ENCODE measurements around the gene TRIM42.

TRIM42 gene

DNA sequence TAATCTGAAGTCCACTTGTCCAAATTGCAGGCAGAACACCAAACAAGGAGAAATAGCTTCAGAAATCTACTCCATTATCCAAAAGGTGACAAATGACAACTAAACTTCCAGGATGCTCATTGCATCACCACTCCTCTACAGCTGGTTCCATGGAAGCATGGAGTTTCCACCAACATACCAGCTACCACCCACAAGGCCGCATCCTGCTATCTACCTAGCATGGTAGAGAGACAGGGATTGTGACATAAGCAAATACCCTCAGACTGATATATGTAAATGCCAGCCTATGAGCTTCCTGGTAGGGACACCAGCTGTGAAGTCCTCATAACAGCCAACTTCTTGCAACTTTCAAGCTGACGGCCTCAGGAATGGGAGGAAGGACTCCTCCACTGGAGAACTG lies at the start of gene TRIM42:
Gene TRIM42, plus strand, starts transcription at position 301 of the 400 bp plus-strand sequence. CDS start 166 bp downstream, outside the sequence.
- DNase-seq: no peak

DNA sequence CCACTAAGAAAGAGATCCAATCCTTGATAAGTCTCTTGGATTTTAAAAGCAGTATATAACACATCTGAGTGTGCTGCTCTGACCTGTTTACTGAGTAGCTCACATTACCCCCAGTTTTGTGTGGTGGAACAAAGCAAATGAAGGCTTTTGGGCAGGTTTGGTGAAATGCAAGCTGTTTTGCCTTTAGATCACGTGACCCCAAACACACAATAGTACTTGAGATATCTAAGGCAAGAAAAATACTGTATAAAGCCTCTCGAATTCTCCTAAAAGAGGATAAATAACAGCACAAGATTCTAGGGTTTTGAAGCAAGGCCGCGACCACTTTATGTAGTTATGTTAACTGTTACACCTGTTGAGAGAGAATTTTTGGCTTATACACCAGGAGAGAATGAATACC lies 49.3 kb upstream of the TRIM42 start:
- no peak for DNase-seq

DNA sequence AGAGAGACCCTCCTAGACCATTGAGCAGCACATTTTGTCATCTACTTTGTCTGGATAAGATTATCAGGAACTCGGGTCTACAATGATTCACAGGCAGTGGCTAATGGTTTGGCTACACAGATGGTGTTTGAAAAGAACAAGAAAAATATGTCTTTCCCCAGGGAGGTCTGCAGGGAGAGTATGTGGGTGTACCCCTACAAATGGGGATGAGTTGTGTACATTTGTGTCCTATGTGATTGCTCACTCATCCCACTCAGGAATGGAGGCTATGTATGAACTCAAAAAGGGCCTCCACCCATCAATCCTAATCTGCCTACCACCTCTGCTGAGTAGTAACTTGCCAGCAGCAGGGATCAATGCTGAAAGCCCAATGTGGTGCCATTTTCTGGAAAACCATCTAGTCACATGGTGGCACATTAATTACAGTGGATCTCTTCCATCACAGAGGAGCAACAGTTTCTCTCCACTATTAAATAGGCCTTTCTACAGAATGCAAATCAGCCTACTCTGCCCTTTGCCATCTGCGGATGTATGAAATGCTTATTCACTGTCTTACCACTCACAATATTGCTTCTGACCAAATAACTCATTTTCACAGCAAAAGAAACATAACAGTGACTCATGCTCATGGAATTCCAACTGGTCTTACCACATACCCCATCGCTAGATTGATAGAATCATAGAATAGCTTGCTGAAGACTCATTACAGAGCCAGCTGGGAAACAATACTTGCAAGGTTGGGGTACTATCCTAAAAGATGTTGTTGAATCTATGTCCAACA lies 48.3 kb upstream of the TRIM42 start:
- no peak for DNase-seq

DNA sequence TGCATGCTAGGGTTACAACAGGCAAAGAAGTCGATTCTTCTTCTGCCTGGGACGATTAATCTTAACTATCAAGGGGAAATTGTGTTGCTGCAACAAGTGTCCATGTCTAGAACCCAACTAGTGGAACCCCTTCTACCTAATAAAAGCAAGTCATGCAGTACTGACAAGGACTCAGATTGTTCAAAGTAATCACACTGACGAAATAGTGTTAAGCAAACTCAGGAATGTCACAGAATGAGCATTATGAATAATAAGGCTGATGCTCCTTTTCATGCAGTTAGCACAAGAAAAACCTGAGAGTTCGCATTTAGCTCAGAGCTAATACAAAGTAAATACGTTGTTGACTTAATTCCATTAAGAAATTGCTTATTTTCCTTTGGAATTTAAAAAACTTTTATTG lies 47.5 kb upstream of the TRIM42 start:
- DNase-seq: no peak

DNA sequence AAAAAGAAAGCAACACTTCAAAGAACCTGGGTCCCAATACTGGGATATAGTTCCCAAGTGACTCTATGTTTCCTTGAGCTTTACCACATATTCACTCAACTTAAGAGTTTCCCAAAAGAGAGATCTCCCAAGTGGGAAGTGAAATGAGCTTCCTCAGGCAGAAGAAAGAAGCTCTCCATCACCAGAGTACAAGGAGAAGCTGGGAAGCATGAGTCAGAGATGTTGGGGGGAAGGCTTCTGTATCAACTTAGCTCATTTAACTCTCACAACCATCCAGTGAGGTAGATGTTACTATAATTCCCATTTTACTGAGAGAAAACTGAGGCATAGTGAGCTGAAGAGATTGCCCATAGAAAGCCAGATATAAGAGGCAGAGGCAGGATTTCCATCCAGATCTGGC lies 47.0 kb upstream of the TRIM42 start:
- no peak for DNase-seq

DNA sequence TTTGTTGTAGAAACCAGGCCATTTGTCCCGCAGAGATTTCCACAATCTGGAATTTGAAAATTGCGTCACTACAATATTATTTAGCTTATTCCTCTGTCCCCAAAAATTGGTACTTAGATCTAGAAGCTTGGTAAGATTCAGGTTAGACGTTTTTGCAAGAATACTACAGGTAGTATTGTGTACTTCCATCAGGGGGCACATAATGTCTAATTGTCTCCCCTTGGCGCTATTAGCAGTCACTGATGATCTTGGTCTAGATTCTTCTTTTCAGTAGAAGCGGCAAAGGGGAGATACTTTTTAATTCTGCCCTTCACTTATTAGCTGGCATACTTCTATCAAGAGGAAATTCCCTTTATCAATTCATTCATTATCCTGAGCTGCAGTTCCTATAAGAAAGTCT lies 42.6 kb upstream of the TRIM42 start:
- DNase-seq: no peak

DNA sequence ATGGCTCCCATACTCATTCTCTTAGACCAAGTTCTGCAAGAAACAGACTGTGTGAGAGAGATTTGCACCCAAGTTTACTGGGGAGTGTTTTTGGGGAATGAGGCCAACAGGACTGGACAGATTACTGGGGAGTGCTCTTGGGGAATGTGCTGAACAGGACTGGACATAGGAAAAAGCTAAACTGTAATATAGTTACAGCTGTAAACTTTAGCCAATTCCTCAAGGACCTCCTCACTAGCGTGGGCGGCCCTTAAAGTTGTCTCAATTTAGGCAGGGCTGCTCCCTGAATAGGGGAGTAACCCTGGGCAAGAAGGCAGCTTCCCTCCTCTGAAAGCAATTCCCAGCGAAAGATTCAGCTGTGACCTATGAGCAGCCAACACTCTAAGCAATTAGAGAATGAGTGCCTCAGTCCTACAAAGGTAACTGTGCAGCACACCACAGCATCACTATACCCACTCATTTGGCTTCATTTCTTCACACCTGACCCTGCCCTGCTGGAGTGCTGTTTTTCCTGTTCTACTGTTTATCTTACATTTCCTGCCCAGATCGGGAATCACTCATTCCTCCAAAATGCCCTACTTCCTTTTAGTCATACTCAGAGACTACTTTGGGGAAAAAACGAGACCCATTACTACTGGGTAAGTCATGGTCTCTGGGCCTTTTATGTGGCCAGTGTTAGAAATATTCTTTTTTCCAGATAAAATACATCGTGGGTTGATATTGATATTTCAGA lies 41.3 kb upstream of the TRIM42 start:
- DNase-seq: no peak

DNA sequence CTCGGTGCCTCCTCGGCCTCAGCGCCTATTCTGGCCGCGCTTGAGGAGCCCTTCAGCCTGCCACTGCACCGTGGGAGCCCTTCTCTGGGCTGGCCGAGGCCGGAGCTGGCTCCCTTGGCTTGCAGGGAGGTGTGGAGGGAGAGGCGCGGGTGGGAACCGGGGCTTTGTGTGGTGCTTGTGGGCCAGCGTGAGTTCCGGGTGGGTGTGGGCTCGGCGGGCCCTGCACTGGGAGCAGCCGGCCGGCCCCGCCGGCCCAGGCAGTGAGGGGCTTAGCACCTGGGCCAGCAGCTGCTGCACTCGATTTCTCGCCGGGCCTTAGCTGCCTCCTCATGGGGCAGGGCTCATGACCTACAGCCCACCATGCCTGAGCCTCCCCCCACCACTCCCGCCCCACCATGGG lies 26.6 kb upstream of the TRIM42 start:
- DNase-seq: no peak

DNA sequence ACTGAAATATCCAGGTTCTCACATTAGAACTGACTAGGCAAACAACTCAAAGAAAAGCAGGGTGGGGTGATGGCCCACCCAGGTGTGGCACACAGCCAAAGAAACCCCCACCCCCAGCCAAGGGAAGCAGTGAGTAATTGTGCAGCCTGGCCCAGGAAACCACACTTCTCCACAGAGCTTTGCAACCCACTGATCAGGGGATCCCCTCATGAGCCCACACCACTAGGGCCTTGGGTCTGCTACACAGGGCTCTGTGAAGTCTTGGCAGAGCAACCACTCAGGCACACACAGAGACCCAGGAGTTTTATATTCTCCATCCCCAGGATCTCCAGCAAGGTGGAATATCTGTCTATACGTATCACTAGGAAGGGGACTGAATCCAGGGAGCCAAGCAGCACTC lies 22.2 kb upstream of the TRIM42 start:
- no peak for DNase-seq

DNA sequence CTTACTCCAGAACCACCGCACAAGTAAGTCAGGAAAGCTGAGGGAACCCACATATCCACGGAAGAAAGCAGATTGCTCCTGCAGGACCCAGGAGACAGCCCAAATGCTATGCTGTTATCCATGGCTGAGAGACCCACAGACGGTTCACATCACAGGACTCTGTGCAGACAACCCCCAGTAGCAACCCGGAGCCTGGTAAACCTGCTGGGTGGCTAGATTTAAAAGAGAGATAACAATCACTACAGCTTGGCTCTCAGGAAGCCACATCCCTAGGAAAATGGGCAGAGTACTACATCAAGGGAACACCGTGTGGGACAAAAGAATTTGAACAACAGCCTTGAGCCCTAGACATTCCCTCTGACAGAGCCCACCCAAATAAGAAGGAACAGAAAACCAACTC lies 13.8 kb upstream of the TRIM42 start:
- DNase-seq: no peak

DNA sequence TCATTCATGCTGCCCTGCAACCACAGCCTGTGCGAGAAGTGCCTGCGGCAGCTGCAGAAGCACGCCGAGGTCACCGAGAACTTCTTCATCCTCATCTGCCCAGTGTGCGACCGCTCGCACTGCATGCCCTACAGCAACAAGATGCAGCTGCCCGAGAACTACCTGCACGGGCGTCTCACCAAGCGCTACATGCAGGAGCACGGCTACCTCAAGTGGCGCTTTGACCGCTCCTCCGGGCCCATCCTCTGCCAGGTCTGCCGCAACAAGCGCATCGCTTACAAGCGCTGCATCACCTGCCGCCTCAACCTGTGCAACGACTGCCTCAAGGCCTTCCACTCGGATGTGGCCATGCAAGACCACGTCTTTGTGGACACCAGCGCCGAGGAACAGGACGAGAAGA lies 4.7 kb downstream of the TRIM42 start:
- DNase-seq: no peak

DNA sequence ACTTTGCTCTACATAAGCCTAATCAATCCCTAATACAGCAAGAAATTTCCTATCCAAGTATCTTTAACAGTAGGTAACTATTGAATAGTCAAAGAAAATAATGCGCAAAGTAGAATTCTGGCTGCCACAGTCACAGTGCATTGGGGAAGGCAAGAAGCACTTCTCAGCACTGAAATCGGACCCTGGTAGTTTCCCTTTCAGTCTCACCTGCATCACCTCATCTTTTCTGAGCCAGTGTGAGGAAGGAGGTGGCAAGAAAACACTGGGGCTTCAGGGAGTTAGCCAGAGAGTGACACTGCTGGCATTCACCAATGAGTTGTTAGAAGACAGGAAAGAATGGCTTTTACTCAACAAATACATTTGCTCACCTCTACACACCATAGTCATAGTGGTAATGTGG lies 8.3 kb downstream of the TRIM42 start:
- DNase-seq: no peak

DNA sequence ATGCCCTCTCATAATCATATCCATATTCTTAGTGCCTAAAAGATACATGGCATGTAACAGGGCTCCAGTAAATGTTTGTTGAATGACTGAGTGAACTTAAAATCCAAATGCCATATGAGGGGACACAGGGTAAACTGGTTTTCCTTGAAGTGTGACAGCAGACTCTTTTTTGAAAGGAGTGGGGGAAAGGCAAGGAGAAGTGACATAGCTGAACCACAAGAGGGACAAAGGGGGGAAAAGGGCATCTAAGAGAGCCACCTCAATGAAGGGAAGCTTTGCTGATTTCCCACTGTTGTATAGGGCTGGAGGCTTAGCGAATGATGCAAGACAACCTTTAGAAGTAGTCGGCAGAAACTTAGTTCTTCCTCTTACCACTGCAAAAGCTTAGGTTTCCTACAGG lies 9.1 kb downstream of the TRIM42 start:
- DNase-seq: no peak

DNA sequence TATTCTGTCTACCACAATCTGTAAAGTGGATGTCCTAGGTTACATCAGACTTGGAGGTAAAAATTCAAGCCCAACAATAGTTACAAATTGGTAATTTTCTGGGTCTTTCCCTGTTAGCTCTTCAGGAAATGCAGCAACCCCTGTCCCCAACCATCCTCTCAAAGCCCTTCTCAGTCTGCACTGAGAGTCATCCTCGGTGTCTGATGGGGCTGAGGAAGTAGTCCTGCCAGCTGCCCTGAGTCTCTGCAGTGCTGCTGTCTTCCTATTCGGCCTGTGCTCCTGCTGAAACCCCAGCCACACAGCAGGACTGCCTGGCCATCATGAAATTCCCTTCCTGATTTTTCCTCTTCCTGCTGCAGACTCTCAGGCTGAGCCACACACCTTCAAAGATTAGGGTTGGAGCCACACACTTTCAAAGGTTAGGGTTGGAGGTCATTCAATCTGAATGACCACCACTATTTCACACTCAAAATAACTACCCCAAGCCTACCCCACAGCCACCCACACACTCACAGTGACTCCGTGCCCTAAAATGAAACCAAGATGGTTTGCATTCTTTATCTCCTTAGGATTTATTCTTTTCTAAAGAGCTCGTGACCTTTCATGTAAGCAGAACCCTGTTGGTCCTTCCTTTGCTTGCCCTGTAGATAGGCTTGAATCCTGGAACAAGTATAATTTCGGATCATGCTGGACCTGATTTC lies 17.6 kb downstream of the TRIM42 start:
- DNase-seq: no peak

DNA sequence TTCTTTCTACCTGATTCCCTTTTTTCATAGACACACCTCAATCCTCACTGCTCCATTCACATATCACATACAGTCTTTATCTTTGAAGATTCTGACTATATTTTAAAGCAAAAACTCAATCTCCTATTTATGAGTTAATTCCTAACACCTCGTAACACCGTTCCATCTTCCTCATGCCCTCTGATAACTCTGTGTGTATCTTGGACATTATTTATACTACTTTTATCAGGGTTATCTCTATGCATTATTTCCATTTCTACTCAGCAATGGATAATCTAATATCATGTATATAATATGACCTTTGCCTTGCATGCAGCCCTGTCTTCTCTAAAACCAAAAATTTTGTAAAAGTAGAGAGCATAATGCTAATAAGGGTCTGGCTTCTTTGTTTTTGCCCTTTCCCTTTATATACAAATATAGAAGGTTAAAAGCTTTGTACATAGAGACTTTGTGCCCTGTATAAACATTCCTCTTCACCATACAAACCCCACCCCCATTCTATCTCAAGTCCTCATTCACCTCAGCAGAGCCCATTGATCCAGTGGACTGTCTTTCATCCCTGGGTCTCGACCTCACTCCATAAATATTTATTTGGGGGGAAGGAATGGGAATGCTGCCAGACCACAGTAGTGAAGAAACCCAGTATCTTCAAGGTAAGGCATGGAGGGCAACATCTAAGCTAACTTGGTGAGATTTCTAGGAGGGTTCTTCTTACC lies 21.8 kb downstream of the TRIM42 start:
- no peak for DNase-seq

DNA sequence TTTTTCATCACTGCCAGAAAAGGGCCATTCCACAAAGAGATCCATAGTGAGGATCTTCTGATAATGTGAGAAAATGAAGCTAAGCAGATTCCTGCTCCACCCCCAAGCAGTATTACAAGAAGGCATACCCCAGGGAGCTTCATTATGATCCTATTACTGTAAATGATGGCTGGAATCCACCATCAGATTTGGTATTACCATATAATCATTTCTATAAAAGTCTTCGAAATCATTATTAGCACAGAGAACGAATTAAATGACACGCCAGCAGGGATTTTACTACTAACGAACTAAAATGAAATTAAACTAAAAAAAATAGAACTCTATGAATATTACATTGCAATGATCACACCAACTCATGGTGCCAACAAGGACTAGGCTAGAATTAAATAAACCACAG lies 24.4 kb downstream of the TRIM42 start:
- DNase-seq: no peak

DNA sequence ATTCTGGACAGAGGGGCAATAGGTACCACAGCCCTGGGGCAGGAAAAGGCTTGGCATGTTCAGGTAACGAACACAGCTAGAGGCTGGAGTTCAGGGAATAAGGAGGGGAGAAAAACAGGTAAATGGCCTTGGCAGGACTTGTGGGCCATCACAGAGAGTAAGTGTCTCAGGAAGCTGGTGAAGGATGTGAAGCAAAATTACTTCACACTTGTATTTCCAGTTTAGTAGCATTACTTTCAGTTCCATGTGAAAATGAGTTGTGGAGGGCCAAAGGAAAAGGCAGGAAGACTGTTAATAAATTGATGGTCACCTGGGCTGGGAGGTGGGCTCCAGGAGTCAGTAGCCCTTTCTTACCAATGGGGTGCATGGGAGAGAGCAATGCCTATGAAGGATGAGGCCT lies 25.6 kb downstream of the TRIM42 start:
- DNase-seq: no peak

DNA sequence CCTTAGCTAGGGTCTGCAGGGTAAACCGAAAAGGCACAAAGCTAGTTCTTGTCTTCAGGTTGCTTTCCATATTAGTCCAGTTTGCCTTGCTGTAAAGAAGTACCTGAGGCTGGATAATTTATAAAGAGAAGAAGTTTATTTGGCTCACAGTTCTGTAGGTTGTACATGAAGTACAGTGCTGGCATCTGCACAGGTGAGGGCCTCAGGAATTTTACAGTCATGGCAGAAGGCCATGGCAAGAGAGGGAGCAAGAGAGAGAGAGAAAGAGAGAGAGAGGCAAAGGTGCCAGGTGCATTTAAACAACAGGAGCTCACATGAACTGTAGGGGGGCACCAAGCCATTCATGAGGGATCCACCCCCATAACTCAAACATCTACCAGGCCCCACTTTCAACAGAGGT lies 26.9 kb downstream of the TRIM42 start:
- no peak for DNase-seq

DNA sequence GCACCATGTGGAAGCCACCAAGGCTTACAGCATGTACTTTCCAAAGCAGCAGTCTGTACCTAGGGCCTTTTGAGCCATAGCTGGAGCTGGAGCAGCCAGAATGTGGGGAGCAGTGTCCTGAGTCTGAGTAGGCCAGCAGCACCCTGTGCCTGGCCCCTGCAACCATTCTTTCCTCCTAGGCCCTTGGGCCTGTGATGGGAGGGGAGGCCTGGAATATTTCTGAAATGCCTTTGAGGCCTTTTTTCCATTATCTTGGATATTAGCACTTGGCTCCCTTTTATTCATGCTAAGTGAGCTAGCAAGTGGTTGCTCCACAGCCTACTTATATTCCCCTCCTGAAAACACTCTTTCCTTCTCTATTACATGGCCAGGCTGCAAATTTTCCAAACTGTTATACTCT lies 28.1 kb downstream of the TRIM42 start:
- no peak for DNase-seq

DNA sequence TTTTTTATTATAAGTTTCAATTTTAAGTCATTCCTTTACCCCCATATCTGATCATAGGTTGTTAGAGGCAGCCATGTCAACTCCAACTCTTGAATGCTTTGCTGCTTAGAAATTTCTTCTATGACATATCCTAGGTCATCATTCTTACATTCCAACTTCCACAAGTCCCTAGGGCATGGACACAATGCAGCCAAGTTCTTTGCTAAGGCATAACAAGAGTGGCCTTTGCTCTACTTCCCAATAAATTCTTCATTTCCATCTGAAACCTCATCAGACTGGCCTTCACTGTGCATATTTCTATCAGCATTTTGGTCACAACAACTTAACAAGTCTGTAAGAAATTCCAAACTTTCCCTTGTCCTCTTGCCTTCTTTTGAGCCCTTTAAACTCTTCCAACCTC lies 28.5 kb downstream of the TRIM42 start:
- DNase-seq: no peak

DNA sequence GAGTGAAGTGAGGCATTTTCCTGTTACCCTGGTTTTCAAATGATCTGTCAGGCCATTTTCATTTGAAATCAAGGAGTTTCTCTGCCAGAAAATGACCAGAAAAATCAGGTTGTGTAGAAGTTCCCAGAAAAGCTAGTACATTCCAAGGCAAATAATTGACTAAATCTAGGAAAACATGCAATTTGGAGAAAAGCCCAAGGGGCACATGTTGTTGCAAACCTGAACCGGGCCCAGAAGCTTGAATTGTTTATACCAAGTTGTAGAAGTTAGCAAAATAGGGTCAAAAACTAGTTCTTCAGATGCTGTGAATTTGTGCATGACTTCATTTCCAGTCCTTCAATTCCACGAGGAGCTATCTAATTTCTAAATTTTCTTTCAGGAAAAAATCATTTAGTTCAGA lies 31.0 kb downstream of the TRIM42 start:
- no peak for DNase-seq

DNA sequence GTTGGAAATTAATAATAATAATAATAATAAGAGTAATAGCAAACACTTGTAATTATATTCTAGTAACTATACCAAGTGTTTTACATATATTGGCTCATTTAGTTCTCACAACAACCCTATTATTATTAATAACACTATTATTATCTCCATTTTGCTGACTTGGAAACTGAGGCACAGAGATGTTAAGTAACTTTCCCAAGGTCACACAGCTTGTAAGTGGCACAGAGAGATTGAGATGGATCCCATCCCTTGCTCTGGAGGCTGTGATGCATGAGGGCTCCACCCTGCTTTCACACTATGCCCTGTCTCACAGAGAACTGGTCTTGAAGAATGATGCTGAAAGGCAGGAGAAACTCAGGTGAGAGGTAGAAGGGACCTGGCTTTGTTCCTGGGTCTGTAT lies 31.9 kb downstream of the TRIM42 start:
- no peak for DNase-seq

DNA sequence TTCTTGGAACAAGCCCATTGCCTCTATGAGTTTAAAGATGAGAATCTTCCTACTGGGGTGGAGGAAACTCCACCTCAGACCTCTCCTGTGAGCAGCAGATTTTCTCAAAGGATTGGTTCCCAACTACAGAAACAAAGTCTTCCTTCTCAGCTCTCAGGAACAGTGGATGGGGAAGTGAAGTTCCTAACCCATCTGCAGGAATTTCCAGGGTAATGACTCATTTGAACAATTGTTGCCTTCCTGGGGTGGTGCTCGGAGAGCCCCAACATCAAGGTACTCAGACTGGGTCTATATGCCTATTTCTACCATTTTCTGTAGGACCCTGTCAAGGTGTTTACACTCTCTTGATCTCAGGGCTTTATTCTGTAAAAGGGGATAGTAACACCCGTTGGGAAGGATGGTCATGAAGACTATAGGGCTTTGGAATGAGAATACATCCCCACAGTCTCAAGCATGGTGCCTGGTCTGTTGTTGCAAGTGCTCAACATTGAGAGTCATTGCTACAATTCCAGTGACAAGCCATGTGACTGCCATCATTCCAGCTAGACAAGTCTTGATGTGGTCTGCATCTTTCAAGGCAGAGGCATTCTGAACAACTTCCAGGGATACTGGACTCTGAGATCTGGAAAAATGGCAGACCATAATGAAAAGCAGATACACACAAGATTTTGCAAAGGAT lies 33.0 kb downstream of the TRIM42 start:
- no peak for DNase-seq
